Measurements from ENCODE around the gene HDAC10.

The HDAC10 gene

GRCh38 chr22:50269970-50270665 lies 19.1 kb upstream of the HDAC10 start, which contains the start of gene MAPK11:
Gene MAPK11, minus strand, starts transcription at chr22:50270380. Its CDS starts 88 bp downstream, at chr22:50270292.
- peak; percentile 44 for DNase-seq (ENCODE audit: low spot score)

- no peak for DNase-seq (ENCODE audit: low spot score)
These were observed 18.5 kb upstream of the HDAC10 start for GRCh38 chr22:50269573-50269969.

GRCh38 chr22:50268655-50269113 lies 17.6 kb upstream of the HDAC10 start:
- no peak for DNase-seq (ENCODE audit: low spot score)

DNA sequence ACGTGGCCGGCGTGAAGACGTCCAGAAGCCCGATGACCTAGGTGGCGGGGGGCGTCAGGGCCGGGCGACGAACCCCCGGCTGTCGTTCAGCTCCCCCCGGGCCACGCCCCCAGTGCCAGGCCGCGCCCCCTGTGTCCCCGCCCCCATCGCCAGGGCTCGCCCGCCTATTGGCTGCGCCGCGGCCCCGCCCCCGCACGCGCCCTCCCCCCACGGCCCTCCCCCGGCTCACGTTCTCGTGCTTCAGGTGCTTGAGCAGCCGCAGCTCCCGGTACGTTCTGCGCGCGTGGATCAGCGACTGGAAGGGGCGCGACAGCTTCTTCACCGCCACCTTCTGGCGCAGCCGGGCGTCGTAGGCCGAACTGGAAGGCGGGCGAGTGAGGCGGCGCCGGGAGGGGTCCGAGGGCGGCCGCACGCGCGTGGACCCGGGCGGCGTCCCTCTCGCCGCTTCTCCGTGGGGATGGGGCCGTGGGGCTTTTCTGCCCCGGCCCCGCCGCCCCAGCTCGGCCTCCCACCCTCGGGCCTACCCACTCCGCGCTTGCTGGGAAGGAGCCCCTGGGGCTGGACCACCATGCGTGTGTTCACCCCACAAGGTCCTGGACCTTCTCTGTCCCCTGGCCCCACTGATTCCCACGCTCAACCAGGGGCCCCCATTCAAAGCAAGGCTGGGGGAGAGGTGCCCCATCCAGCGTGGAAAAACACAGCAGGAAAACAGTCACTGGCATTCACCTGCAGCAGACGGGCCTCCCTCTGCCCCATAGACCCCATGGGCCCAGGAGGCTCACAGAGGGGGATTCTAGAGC lies 16.7 kb upstream of the HDAC10 start:
- peak; percentile 92 for DNase-seq (ENCODE audit: low spot score)

GRCh38 chr22:50266994-50267393 lies 15.9 kb upstream of the HDAC10 start:
- DNase-seq (ENCODE audit: low spot score), result no peak

- DNase-seq (ENCODE audit: low spot score), result no peak
These were observed 14.0 kb upstream of the HDAC10 start for GRCh38 chr22:50264946-50265669.

GRCh38 chr22:50264104-50264745 lies 13.2 kb upstream of the HDAC10 start:
- DNase-seq (ENCODE audit: low spot score), result no peak

GRCh38 chr22:50262973-50263617 lies 12.0 kb upstream of the HDAC10 start:
- DNase-seq (ENCODE audit: low spot score), result no peak

DNA sequence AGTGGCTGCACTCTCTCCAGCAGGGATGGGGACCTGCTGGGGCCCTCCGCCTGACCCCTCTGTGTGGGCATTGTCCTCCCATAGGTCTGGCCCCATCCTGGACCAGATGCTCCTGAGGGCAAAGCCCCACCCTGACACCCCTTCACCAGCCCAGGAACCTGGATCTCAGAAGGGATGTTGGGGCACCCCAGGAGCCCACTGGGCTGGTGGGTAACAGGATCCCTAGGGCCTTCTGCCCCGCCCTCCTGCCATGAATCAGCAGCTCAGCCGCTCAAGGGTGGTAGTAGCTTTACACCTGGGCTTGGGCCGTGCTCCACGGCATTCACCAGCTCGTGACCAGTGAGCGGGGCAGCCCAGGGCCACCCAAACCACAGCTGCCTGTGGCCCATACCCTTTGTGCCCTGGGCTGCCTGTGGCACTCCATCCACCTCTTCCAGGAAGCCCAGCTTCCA lies 11.4 kb upstream of the HDAC10 start:
- no peak for DNase-seq (ENCODE audit: low spot score)

GRCh38 chr22:50261615-50262459 lies 10.8 kb upstream of the HDAC10 start, which contains the start of gene MAPK12:
Gene MAPK12, minus strand, starts transcription at chr22:50261683. Its CDS starts 174 bp downstream, at chr22:50261509.
- DNase-seq (ENCODE audit: low spot score), result peak; percentile 65

DNA sequence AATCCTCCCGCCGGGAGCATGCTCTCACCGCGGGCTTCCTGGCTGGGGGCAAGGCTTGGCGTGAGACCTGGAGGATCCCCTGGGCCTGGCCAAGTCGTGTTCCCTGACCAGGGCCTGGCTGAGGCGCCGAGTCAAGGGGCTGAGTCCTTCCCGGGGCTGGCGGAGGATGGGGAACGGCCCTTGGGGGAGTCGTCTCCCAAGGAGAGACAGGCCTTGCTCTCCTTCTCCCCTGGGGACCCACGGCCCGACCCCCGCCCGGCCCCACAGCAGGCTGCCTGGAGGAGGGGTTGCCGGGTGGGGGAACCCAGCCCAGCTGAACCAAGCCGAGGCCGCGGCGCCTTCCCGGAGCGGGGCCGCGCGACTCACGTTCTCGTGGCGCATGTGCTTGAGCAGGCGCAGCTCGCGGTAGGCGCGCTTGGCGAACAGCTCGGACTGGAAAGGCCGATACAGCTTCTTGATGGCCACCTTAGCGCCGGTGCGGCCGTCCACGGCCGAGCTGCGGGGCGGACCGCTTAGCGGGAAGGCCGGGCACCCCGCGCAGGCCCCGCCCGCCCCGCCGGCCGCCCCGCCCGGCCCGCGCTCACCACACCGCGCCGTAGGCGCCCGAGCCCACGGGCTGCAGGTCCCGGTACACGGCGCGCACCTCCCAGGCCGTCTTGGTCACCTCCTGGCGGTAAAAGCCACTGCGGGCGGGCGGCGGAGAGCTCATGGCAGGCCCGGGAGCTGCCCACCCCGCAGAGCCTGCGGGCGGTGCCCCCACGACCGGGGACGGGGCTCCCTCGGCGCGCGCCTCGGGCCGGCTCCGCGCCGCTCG lies 9.9 kb upstream of the HDAC10 start:
- peak; percentile 57 for DNase-seq (ENCODE audit: low spot score)

GRCh38 chr22:50260434-50260800 lies 9.4 kb upstream of the HDAC10 start:
- DNase-seq (ENCODE audit: low spot score), result no peak

GRCh38 chr22:50259302-50259701 lies 8.2 kb upstream of the HDAC10 start:
- DNase-seq (ENCODE audit: low spot score), result no peak

GRCh38 chr22:50258361-50259292 lies 7.6 kb upstream of the HDAC10 start:
- no peak for DNase-seq (ENCODE audit: low spot score)

DNA sequence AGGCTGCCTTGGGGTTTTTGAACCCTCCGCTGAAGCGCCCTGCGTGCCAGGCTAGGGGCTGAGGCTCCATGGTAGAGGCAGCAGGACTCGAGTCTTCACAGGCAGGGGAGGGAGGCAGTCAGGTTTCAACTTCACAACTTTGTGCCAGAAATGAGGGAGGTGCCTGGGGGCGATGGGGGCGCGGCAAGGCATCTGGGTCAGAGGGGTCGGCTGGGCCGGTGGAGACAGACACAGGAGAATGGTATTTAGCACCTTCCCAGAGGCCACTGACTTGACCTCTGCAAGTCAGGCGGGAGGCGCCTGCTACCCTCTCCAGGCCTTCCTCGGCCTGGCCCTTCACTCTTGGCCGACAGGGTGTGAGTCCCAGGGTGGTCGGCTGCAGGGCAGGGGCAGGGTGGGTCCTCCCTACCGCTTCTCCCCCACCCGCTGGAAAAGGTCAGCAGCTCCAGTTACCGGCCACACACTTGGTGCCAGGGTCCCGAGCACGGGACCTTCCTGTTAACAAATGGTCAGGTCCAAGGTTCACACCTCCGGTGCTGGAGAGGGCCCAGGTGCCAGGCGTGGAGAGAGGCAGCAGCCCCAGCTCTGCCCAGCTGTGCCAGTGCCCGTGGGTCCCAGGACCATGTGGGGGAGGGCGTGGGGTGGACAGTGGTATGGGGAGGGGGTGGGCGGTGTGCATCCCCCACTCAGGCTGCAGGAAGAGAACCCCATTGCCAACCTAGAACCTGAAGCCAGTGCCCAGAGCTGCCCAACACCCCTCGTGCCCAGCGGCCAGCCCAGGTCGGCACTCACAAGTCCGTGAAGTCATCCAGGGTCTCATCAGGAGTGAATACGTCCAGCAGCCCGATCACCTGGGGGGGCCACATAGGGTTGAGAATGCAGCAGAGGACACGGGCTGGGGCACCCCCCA lies 6.6 kb upstream of the HDAC10 start:
- DNase-seq (ENCODE audit: low spot score), result no peak

- no peak for DNase-seq (ENCODE audit: low spot score)
These were observed 6.0 kb upstream of the HDAC10 start for GRCh38 chr22:50257041-50257440.

DNA sequence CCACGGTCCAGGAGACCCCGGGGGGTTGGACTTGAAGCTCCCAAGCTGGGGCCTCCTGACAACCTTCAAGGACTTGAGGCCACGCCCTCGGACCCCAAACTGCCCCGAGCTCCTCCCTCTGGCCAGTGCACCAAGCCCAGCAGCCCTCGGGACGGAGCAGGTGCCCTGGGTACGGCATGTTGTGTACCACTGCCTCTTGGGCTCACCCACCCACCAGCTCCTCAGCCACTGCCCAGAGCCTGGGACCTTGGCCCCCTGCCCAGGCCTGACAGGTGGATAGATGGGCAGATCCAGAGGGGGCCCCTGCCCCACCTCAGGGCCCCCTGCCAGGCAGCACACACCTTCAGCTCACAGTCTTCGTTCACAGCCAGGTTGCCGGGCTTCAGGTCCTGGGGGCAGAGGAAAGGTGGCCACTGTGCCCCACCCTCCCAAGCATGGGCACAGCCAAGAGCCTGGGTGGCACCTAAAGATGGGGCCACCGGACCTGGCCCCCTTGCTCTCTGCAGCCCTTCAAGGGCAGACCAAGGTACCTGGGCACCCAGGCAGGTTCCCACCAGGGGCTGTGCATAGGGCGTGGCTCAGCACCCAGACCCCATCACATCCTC lies 5.3 kb upstream of the HDAC10 start:
- DNase-seq (ENCODE audit: low spot score), result no peak
